Heart right ventricle (tissue), 16 donors: ENCODE measurements around the gene DGKH. TPM values are rescaled to one million over a fixed set of nuclear protein-coding genes. Genes with fewer than 3 reads are reported as not detected.

Source experiments
- ATAC-seq, 8 donors: fragments of 200-7000 bp; cut with Tn5 transposase; one replicate each; pipeline ENCODE4 v1.9.1; 2020; ENCODE audit warnings: mild to moderate bottlenecking in 8 of 8, moderate library complexity in 8 of 8, moderate number of reproducible peaks in 1 of 8
- DNase-seq, 2 donors: peaks; one replicate each; pipeline ENCODE4 v3.0.0-alpha.2; 2020
- H3K27ac ChIP-seq, 10 donors: fragments of 200-600 bp; sonication (generic) in 2 of 10; one replicate each; pipeline versions ENCODE4 v1.5.0 to v1.8.0; 2020 to 2022; ENCODE audit warnings: mild to moderate bottlenecking in 3 of 10
- H3K27me3 ChIP-seq, 7 donors: fragments of 200-600 bp; one replicate each; pipeline ENCODE4 v1.8.0; 2021 to 2022; ENCODE audit warnings: mild to moderate bottlenecking in 2 of 7
- H3K36me3 ChIP-seq, 9 donors: fragments of 200-600 bp; sonication (generic) in 1 of 9; one replicate each; pipeline versions ENCODE4 v1.5.0 to v1.8.0; 2020 to 2022; ENCODE audit warnings: mild to moderate bottlenecking in 2 of 9
- H3K4me1 ChIP-seq, 9 donors: fragments of 200-600 bp; sonication (generic) in 1 of 9; one replicate each; pipeline versions ENCODE4 v1.5.0 to v1.8.0; 2020 to 2022; ENCODE audit warnings: mild to moderate bottlenecking in 4 of 9
- H3K4me3 ChIP-seq, 10 donors: fragments of 200-600 bp; sonication (generic) in 2 of 10; one replicate each; pipeline versions ENCODE4 v1.5.0 to v1.8.0; 2020 to 2022; ENCODE audit warnings: mild to moderate bottlenecking in 7 of 10, moderate library complexity in 2 of 10
- H3K9me3 ChIP-seq, 11 donors: fragments of 200-600 bp in 10 of 11; sonication (generic) in 2 of 11; one replicate each; pipeline versions ENCODE4 v1.5.0 to v1.8.0; 2013 to 2022; ENCODE audit warnings: mild to moderate bottlenecking in 2 of 11, control low read depth in 1 of 11, moderate library complexity in 1 of 11
- CTCF ChIP-seq, 9 donors: fragments of 200-600 bp; sonication (generic) in 2 of 9; IDR thresholded peaks; one replicate each; pipeline versions ENCODE4 v1.5.0 to v1.8.0; 2021 to 2022; ENCODE audit warnings: antibody characterized with exemption in 9 of 9, mild to moderate bottlenecking in 5 of 9, moderate library complexity in 1 of 9
- WGBS, 2 donors: extraction: QIAGEN DNeasy Blood & Tissue Kit; methylation state at CpG; one replicate each; pipeline ENCODE4 v1.1.7; 2013; ENCODE audit warnings: inconsistent platforms in 1 of 2; 5-methylcytosine and 5-hydroxymethylcytosine counted together
- intact Hi-C, 10 donors: fragments of 100-400 bp; cut with DNase I; formaldehyde crosslinking; loops; one replicate each; pipeline versions ENCODE4 v1.11.1 to v1.14.2; 2022
- polyA plus RNA-seq, 2 donors: library from polyadenylated mRNA; stranded (reverse); fragments of 200-250 nt; gene quantifications; one replicate each; pipeline ENCODE4 v1.2.3, GENCODE V29; 2013
- total RNA-seq, 10 donors: library from RNA; stranded (reverse); fragmentation: NEBNext Ultra II Directional in 3 of 10; extraction: Animal tissue kit (Norgen Biotek cat#: 25700) in 3 of 10; gene quantifications; one replicate each; pipeline versions ENCODE4 v1.2.1 to v1.2.4, GENCODE V29; 2021 to 2023
- donor health status: Arrhythmogenic right ventricular cardiomyopathy.
- donor health status: ischemic (EF 13 %, LVEDD 7.1; RV severe dilation, severe dysfunction).
- donor health status: healthy with polysubstance abuse.
- donor health status: DM: no; HTN: yes; CAD: no.
- donor health status: DM: no; HTN: no; CAD: no.
- donor health status: ischemic (EF 25% LVEDD 6.9; RV normal size, moderate dysfunction).
- donor health status: ischemic (EF 25% LVEDD 5.7; RV mildly dilated, moderate dysfunction).
- donor health status: healthy.
- donor health status: DM: yes; HTN: yes; CAD: no.
- donor health status: Ischemic cardiomyopathy.
- donor health status: ischemic (EF 35%, LVEDD 5.7; RV mildly dilated, moderate dysfunction).
- donor health status: nonischemic (EF 11% LVEDD 7.7; RV severe dilation, severe dysfunction).
- donor health status: DM: yes; HTN: yes; CAD: no.
- donor health status: PGD.
- donor health status: ischemic (EF 29% LVEDD 5.4; RV normal size, mild dysfunction).
- donor health status: nonischemic (EF 23%, LVEDD 6.1; RV moderate dilation, normal function).

The DGKH gene
- total and polyA plus RNA-seq, 12 donors, result 1.2 to 11.0 (median 7.2) TPM

- H3K4me1 ChIP-seq, result peaks cover 0 to 5% (median under 1%) of the 10 kb centered on the region in 9 donors
- intact Hi-C loops, result no loop called here
- no peak for DNase-seq
- H3K4me3 ChIP-seq, result no peak overlapping the region
- no peaks in the 10 kb centered on the region for H3K9me3 ChIP-seq
- 92 to 98% methylated on average over 2 of the region's 2 CpGs for WGBS, 2 donors
- no peak for TF ChIP-seq CTCF (IDR thresholded peaks at IDR 0.05)
- no peak for ATAC-seq
- no peaks in the 10 kb centered on the region for H3K27me3 ChIP-seq
- no peaks in the 10 kb centered on the region for H3K36me3 ChIP-seq
- no peak overlapping the region for H3K27ac ChIP-seq
These were observed 31.2 kb upstream of the DGKH start for GRCh38 chr13:42017264-42017663.

GRCh38 chr13:42021851-42022250 is 26.6 kb upstream of the DGKH start:
- no peak overlapping the region for H3K27ac ChIP-seq
- no peaks in the 10 kb centered on the region for H3K36me3 ChIP-seq
- intact Hi-C loops, result no loop called here
- H3K4me3 ChIP-seq, result no peak overlapping the region
- H3K9me3 ChIP-seq, result no peaks in the 10 kb centered on the region
- DNase-seq, result no peak
- no peak for TF ChIP-seq CTCF (IDR thresholded peaks at IDR 0.05)
- ATAC-seq, result no peak
- H3K4me1 ChIP-seq, result no peaks in the 10 kb centered on the region
- H3K27me3 ChIP-seq, result no peaks in the 10 kb centered on the region

GRCh38 chr13:42022336-42022735 is 26.1 kb upstream of the DGKH start:
- DNase-seq, result no peak
- Histone ChIP-seq H3K4me3 (no peak overlapping the region), H3K27me3 (no peaks in the 10 kb centered on the region), H3K9me3 (no peaks in the 10 kb centered on the region), H3K27ac (no peak overlapping the region), H3K36me3 (no peaks in the 10 kb centered on the region), H3K4me1 (no peaks in the 10 kb centered on the region)
- TF ChIP-seq CTCF (IDR thresholded peaks at IDR 0.05), result no peak
- 78 to 84% methylated on average over 4 of the region's 4 CpGs for WGBS, 2 donors
- ATAC-seq, result no peak
- intact Hi-C loops, result no loop called here

GRCh38 chr13:42022796-42023493 is 25.5 kb upstream of the DGKH start:
- DNase-seq, result no peak
- Histone ChIP-seq H3K9me3 (no peaks in the 10 kb centered on the region), H3K27me3 (no peaks in the 10 kb centered on the region), H3K4me3 (no peak overlapping the region), H3K27ac (no peak overlapping the region), H3K36me3 (no peaks in the 10 kb centered on the region), H3K4me1 (no peaks in the 10 kb centered on the region)
- WGBS, 2 donors, result 73 to 80% methylated on average over 2 of the region's 2 CpGs
- intact Hi-C loops, result no loop called here
- no peak for TF ChIP-seq CTCF (IDR thresholded peaks at IDR 0.05)
- no peak for ATAC-seq
